Measurements from ENCODE around the gene PLCB1. TPM values are rescaled to one million over a fixed set of nuclear protein-coding genes. Genes with fewer than 3 reads are reported as not detected.

The PLCB1 gene
- total RNA-seq, 1 donor, result 13.4 TPM

DNA sequence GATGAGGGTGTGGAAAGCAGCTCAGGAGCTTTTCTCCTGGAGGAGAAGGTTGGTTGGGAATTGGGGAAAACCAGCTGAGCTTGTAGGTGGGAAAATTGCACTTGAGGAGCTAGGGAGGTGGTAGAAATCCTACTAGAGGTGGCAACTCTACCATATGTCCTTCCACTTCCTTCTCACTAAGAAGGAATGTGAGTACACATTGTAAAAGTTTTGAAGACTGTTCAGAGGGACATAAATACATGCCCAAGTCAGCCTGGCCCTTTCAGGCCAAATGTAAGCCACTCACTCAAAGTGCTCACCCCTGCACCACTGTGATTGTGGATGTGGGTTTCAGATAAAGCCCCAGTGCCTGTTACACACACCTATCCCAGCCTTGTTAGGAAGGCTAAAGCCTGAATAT lies 646.3 kb downstream of the PLCB1 start:
- peaks cover 20% of the 10 kb centered on the region for H3K4me1 ChIP-seq (ENCODE audit: insufficient read depth, low read length)
- no peaks in the 10 kb centered on the region for H3K9me3 ChIP-seq (ENCODE audit: low read depth, low read length)
- no peak overlapping the region for H3K4me3 ChIP-seq (ENCODE audit: insufficient read depth, low read length)
- no peak overlapping the region for H3K27ac ChIP-seq (ENCODE audit: low read depth, low read length)
- H3K79me2 ChIP-seq (ENCODE audit: insufficient read depth, low read length), result no peaks in the 10 kb centered on the region
- DNase-seq (ENCODE audit: insufficient read length, low spot score, missing footprints), result no peak
- H4K20me1 ChIP-seq (ENCODE audit: insufficient read depth, low read length), result no peaks in the 10 kb centered on the region
- peak overlapping the region; percentile 6 for H2AFZ ChIP-seq (ENCODE audit: low read length)
- H3K36me3 ChIP-seq (ENCODE audit: insufficient read depth, low read length), result no peaks in the 10 kb centered on the region
- TF ChIP-seq, protein P1, sequence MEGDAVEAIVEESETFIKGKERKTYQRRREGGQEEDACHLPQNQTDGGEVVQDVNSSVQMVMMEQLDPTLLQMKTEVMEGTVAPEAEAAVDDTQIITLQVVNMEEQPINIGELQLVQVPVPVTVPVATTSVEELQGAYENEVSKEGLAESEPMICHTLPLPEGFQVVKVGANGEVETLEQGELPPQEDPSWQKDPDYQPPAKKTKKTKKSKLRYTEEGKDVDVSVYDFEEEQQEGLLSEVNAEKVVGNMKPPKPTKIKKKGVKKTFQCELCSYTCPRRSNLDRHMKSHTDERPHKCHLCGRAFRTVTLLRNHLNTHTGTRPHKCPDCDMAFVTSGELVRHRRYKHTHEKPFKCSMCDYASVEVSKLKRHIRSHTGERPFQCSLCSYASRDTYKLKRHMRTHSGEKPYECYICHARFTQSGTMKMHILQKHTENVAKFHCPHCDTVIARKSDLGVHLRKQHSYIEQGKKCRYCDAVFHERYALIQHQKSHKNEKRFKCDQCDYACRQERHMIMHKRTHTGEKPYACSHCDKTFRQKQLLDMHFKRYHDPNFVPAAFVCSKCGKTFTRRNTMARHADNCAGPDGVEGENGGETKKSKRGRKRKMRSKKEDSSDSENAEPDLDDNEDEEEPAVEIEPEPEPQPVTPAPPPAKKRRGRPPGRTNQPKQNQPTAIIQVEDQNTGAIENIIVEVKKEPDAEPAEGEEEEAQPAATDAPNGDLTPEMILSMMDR (IDR thresholded peaks at IDR 0.05; ENCODE audit: extremely low read depth, low read depth, low read length), result no peak
- no peaks in the 10 kb centered on the region for H3K27me3 ChIP-seq (ENCODE audit: insufficient read depth, low read length)
- H3K4me2 ChIP-seq (ENCODE audit: insufficient read depth, low read length), result no peak overlapping the region

DNA sequence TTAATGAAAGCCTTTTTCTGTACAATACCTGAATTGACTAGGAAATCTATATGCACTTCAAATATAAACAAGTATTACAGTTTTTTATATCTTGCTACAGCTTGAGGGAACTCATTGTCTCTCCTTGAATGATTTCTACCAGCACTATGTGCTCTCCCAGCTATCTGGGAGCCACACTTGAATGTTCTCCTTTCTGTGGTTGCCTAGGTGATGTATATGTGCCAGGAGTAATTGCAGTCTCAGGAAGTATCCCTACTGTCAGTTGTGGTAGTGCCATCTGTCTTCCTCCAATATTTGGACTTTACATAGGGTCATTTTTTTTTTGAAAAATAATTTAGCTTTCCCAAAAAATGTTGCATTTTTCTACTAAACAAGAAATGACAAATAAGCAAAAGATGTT lies 648.8 kb downstream of the PLCB1 start:
- Histone ChIP-seq H2AFZ (ENCODE audit: low read length) (no peak overlapping the region), H3K27ac (ENCODE audit: low read depth, low read length) (no peak overlapping the region), H3K27me3 (ENCODE audit: insufficient read depth, low read length) (no peaks in the 10 kb centered on the region), H3K4me2 (ENCODE audit: insufficient read depth, low read length) (no peak overlapping the region), H3K4me3 (ENCODE audit: insufficient read depth, low read length) (no peak overlapping the region), H3K9me3 (ENCODE audit: low read depth, low read length) (no peaks in the 10 kb centered on the region), H4K20me1 (ENCODE audit: insufficient read depth, low read length) (no peaks in the 10 kb centered on the region), H3K79me2 (ENCODE audit: insufficient read depth, low read length) (no peaks in the 10 kb centered on the region), H3K4me1 (ENCODE audit: insufficient read depth, low read length) (peaks cover 26% of the 10 kb centered on the region), H3K36me3 (ENCODE audit: insufficient read depth, low read length) (no peaks in the 10 kb centered on the region)
- DNase-seq (ENCODE audit: insufficient read length, low spot score, missing footprints), result no peak
- TF ChIP-seq, protein P1 (IDR thresholded peaks at IDR 0.05; ENCODE audit: extremely low read depth, low read depth, low read length), result no peak

DNA sequence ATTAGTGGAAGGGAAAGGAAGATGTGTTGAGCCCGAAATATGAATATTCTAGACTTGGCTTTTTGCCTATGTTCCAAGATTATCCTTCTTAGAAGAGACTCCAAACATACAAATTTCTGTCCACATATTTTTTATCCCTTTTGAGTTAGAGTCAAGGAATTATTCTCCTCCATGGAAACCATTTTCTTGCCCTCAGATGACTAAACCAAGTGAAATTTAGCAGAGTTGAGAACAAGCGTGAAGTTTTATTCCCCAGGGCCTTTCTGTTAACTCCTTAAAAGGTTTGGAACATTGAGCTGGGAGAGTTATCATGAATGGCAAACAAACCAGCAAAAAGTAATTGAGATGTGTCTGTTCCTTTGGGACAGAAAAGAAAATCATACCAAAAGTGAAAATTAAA lies 650.7 kb downstream of the PLCB1 start:
- peak; percentile 66 for DNase-seq (ENCODE audit: insufficient read length, low spot score, missing footprints)
- Histone ChIP-seq H3K9me3 (ENCODE audit: low read depth, low read length) (no peaks in the 10 kb centered on the region), H3K4me3 (ENCODE audit: insufficient read depth, low read length) (no peak overlapping the region), H2AFZ (ENCODE audit: low read length) (no peak overlapping the region), H4K20me1 (ENCODE audit: insufficient read depth, low read length) (no peaks in the 10 kb centered on the region), H3K4me2 (ENCODE audit: insufficient read depth, low read length) (peak overlapping the region; percentile 25), H3K4me1 (ENCODE audit: insufficient read depth, low read length) (peaks cover 23% of the 10 kb centered on the region), H3K27me3 (ENCODE audit: insufficient read depth, low read length) (no peaks in the 10 kb centered on the region), H3K79me2 (ENCODE audit: insufficient read depth, low read length) (no peaks in the 10 kb centered on the region), H3K27ac (ENCODE audit: low read depth, low read length) (peak overlapping the region; percentile 40), H3K36me3 (ENCODE audit: insufficient read depth, low read length) (no peaks in the 10 kb centered on the region)
- TF ChIP-seq, protein P1 (IDR thresholded peaks at IDR 0.05; ENCODE audit: extremely low read depth, low read depth, low read length), result no peak

DNA sequence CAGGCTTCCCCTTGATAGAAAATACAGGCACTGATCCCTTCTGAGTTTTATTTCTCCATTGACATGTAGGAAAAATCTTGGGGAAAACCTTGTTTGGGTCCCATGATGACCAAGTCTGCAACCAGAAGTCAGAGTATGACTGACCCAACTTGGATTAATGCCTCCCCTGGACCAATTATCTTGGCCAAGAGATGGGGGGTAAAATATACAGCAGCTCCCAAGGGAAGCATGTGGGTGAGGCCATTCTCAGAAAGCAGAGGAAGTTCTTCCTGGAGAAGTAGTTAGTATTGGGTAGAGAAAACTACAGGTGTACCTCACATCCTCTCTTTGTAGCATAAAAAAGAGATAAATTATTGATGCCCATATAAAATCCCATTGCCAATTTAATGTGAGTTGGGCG lies 651.7 kb downstream of the PLCB1 start:
- Histone ChIP-seq H3K36me3 (ENCODE audit: insufficient read depth, low read length) (no peaks in the 10 kb centered on the region), H3K79me2 (ENCODE audit: insufficient read depth, low read length) (no peaks in the 10 kb centered on the region), H3K4me1 (ENCODE audit: insufficient read depth, low read length) (peaks cover 17% of the 10 kb centered on the region), H3K9me3 (ENCODE audit: low read depth, low read length) (no peaks in the 10 kb centered on the region), H2AFZ (ENCODE audit: low read length) (no peak overlapping the region), H3K27ac (ENCODE audit: low read depth, low read length) (peak overlapping the region; percentile 40), H3K4me2 (ENCODE audit: insufficient read depth, low read length) (no peak overlapping the region), H3K4me3 (ENCODE audit: insufficient read depth, low read length) (no peak overlapping the region), H3K27me3 (ENCODE audit: insufficient read depth, low read length) (no peaks in the 10 kb centered on the region), H4K20me1 (ENCODE audit: insufficient read depth, low read length) (no peaks in the 10 kb centered on the region)
- TF ChIP-seq, protein P1 (IDR thresholded peaks at IDR 0.05; ENCODE audit: extremely low read depth, low read depth, low read length), result no peak
- no peak for DNase-seq (ENCODE audit: insufficient read length, low spot score, missing footprints)
